ENCODE measurements around the gene JMJD1C. TPM values are rescaled to one million over a fixed set of nuclear protein-coding genes. Genes with fewer than 3 reads are reported as not detected.

JMJD1C gene
- total and polyA plus RNA-seq, 12 donors = 36.0 to 124 (median 57.2) TPM

- H3K27me3 ChIP-seq = no peaks in the 10 kb centered on the region
- no peaks in the 10 kb centered on the region for H3K9me3 ChIP-seq (replicated peaks in 1 of 3)
- H3K36me3 ChIP-seq (replicated peaks in 1 of 2) = no peaks in the 10 kb centered on the region
- peaks cover 52 to 80% of the 10 kb centered on the region in 2 donors for H3K4me1 ChIP-seq (replicated peaks in 1 of 2)
- no peak for TF ChIP-seq CTCF (IDR thresholded peaks at IDR 0.05)
- no peak for TF ChIP-seq POLR2A (IDR thresholded peaks at IDR 0.05)
- intact Hi-C loops (cut with DNase I) = loop anchor here in 1 of 2 donors (10.0 kb wide), 1 partner anchor 47 kb away; no protein-coding TSS in a partner anchor
- peak overlapping the region in 1 of 5 donors; percentile 10 for H3K27ac ChIP-seq
- WGBS, 4 donors = 78 to 95% (median 84%) methylated on average over 3 of the region's 3 CpGs
- no peak for DNase-seq
- H3K4me3 ChIP-seq = no peak overlapping the region
These were observed 204.3 kb downstream of the JMJD1C start for GRCh38 chr10:63261496-63261895.

DNA sequence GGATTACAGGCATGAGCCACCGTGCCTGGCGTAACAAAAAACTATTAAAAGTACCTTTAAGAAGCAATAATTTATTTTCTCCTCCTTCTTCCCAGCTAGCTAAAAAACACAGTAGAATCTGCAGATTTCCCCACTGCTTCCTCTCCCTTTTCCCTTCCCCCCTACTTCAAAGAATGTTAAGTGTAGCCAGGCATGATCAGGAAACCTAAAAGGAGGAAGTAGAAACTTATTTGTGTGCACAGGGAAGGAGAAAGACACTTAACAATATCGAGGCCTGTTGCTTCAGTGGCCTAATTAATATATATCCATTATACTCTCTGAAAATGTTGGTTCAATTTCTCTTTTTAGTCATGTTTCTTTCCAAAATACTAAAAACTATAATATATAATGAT is 204.9 kb downstream of the JMJD1C start:
- TF ChIP-seq POLR2A (IDR thresholded peaks at IDR 0.05) (no peak), CTCF (IDR thresholded peaks at IDR 0.05) (no peak)
- peak overlapping the region in 2 of 5 donors; percentile 10 to 21 for H3K27ac ChIP-seq
- no peaks in the 10 kb centered on the region for H3K27me3 ChIP-seq
- 59 to 73% (median 70%) methylated on average over 3 of the region's 3 CpGs for WGBS, 4 donors
- no peaks in the 10 kb centered on the region for H3K9me3 ChIP-seq (replicated peaks in 1 of 3)
- H3K4me1 ChIP-seq (replicated peaks in 1 of 2) = peaks cover 54 to 80% of the 10 kb centered on the region in 2 donors
- intact Hi-C loops (cut with DNase I) = loop anchor here in 1 of 2 donors (10.0 kb wide), 1 partner anchor 46 kb away; no protein-coding TSS in a partner anchor
- no peaks in the 10 kb centered on the region for H3K36me3 ChIP-seq (replicated peaks in 1 of 2)
- H3K4me3 ChIP-seq = no peak overlapping the region
- no peak for DNase-seq

GRCh38 chr10:63260103-63260859 is 205.5 kb downstream of the JMJD1C start:
- peak overlapping the region in 2 of 5 donors; percentile 10 to 21 for H3K27ac ChIP-seq
- peaks cover 59 to 81% of the 10 kb centered on the region in 2 donors for H3K4me1 ChIP-seq (replicated peaks in 1 of 2)

More at GRCh38 chr10:63260103-63260859, 205.5 kb downstream of the JMJD1C start:
- TF ChIP-seq CTCF (IDR thresholded peaks at IDR 0.05) = no peak
- TF ChIP-seq POLR2A (IDR thresholded peaks at IDR 0.05) = no peak
- Histone ChIP-seq H3K9me3 (replicated peaks in 1 of 3) (no peaks in the 10 kb centered on the region), H3K4me3 (no peak overlapping the region), H3K36me3 (replicated peaks in 1 of 2) (no peaks in the 10 kb centered on the region), H3K27me3 (no peaks in the 10 kb centered on the region)
- WGBS, 4 donors = 91 to 95% (median 92%) methylated on average over 17 of the region's 17 CpGs
- no peak for DNase-seq
- intact Hi-C loops (cut with DNase I) = loop anchor here in 1 of 2 donors (10.0 kb wide), 1 partner anchor 45 kb away; no protein-coding TSS in a partner anchor

Data from adrenal gland (tissue), 12 donors.